ENCODE data around the gene SIRPG.

GRCh38 chr20:1618479-1618878 lies 39.1 kb downstream of the SIRPG start:
- TF ChIP-seq SMC3 (IDR thresholded peaks at IDR 0.05; ENCODE audit: borderline replicate concordance, low read length) (no peak), CTCF (IDR thresholded peaks at IDR 0.05 in 2 of 3, conservative IDR thresholded peaks at IDR 0.05 in 1 of 3; ENCODE audit: control insufficient read depth in 2 of 3, extremely low read depth in 1 of 3, insufficient read depth in 1 of 3, low read depth in 3 of 3, low read length in 3 of 3) (no peak), REST (IDR thresholded peaks at IDR 0.05; ENCODE audit: low read depth, low read length) (no peak), BCL3 (IDR thresholded peaks at IDR 0.05; ENCODE audit: borderline replicate concordance, insufficient read depth, low read depth, low read length, poor library complexity, severe bottlenecking) (no peak), PBX3 (IDR thresholded peaks at IDR 0.05; ENCODE audit: insufficient replicate concordance, low read depth, low read length) (no peak), ZBTB40 (IDR thresholded peaks at IDR 0.05; ENCODE audit: borderline replicate concordance) (no peak), FOXM1 (IDR thresholded peaks at IDR 0.05; ENCODE audit: low read depth, low read length) (no peak)

Measured in GM12878 (cell line).